Inflammatory macrophage treated with lipopolysaccharide for 1 hour (primary cell): ENCODE data around the gene ASPSCR1.

Source experiments
- DNase-seq, 2 donors: peaks; one replicate each; pipeline ENCODE4 v3.0.0-alpha.2; 2020 to 2022

The ASPSCR1 gene, protein sequence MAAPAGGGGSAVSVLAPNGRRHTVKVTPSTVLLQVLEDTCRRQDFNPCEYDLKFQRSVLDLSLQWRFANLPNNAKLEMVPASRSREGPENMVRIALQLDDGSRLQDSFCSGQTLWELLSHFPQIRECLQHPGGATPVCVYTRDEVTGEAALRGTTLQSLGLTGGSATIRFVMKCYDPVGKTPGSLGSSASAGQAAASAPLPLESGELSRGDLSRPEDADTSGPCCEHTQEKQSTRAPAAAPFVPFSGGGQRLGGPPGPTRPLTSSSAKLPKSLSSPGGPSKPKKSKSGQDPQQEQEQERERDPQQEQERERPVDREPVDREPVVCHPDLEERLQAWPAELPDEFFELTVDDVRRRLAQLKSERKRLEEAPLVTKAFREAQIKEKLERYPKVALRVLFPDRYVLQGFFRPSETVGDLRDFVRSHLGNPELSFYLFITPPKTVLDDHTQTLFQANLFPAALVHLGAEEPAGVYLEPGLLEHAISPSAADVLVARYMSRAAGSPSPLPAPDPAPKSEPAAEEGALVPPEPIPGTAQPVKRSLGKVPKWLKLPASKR

DNA sequence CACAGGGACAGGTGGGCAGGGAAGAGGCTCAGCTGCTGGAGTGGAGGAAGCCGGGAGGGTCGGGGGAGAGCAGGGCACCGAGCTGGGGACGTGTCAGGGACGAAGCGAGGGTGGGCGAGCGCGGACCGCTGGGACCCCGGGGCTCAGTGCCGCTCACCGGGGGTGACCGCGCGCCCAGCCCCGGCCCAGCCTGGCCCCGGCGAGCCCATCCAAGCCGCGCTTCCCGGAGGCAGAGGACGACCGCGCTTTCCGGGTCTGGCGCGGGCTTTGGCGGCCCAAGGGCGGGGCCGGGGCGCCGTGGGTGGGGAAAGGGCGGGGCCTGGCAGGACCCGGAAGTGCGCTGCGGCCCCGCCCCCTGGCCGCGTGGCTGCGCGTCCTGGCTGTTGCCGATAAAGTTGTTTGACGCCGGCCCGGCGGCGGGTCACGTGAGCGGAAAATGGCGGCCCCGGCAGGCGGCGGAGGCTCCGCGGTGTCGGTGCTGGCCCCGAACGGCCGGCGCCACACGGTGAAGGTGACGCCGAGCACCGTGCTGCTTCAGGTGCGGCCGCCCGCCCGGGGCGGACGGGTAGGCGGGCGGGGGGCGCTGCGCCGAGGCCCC lies at the start of gene ASPSCR1:
Gene ASPSCR1, plus strand, starts transcription at position 419 of the 598 bp plus-strand sequence. Its CDS starts 18 bp downstream, at position 437.
- peak; percentile 85 to 95 for DNase-seq

- peak; percentile 91 to 96 for DNase-seq
Observed at GRCh38 chr17:81927653-81928543, 49.5 kb upstream of the ASPSCR1 start, which contains the start of gene MAFG. Gene MAFG (minus strand): TSS chr17:81927735. CDS start chr17:81923185, 4,550 bp downstream.

GRCh38 chr17:81928544-81929252 lies 48.7 kb upstream of the ASPSCR1 start:
- no peak for DNase-seq

GRCh38 chr17:81929253-81930141 lies 47.9 kb upstream of the ASPSCR1 start:
- DNase-seq: no peak

GRCh38 chr17:81930142-81931125 lies 47.0 kb upstream of the ASPSCR1 start:
- DNase-seq: no peak

GRCh38 chr17:81931189-81931556 lies 46.3 kb upstream of the ASPSCR1 start:
- no peak for DNase-seq

- DNase-seq: no peak
Observed at GRCh38 chr17:81931557-81932332, 45.7 kb upstream of the ASPSCR1 start.

DNA sequence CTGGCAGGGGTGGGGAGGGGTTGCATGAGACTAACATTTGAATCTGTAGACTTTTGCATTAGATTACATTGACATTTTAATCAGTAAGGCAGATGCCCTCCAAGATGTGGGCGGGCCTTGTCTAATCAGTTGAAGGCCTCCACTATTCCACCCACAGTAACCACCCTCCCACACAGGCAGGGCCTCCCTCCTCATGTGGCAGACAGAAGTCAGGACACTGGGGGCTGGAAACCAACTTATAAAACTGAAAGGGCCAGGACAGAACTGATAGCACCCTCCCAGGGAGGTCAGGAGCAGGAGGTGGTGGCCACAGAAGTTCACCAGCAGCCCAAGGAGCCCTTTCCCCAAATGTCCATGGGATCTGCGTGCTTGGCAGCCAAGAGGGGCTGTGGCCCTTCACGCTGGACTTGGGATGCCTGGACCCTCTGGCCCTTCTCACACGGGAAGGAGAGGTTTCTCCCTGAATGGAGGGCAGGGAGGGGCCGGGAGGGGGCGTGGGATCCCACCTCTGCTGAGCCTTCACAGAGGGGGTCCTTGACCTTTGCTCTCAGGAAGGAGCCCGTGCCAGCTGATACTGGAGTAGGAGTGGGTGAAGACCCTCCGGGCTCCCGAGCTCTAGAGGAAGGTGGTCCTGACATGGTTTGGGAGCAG lies 45.0 kb upstream of the ASPSCR1 start:
- no peak for DNase-seq

GRCh38 chr17:81933178-81933699 lies 44.2 kb upstream of the ASPSCR1 start:
- no peak for DNase-seq

DNA sequence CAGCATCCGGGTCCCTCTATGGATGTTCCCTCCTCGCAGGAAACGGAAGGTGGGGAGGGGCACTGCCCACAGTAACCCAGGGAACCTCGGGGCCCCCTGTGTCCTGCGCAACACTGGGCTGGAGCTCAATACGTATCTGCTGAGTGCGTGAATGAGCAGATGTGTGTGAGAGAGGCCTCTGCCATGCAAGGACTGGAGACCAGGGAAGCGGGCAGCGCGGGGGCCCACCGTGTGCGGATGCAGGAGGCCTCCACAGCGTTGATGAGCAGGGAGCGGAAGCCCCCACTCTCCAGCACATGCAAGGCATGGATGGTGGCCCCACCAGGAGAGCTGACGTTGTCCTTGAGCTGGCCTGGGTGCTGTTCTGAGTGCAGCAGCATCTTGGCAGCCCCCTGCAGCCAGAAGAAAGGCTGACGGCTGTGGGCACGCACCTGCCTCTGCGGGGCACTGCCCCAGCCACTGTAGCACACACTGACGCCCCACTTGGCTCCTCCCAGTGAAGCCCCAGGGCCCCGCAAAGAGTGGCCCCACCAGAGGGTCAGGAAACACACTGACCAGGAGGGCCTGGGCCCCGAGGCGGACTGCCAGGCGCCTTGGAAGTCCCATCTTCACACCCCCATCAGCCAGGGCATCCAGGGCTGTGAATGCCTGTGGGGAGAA lies 43.2 kb upstream of the ASPSCR1 start:
- no peak for DNase-seq

- no peak for DNase-seq
Observed at GRCh38 chr17:81934850-81935708, 42.4 kb upstream of the ASPSCR1 start.

- DNase-seq: no peak
Observed at GRCh38 chr17:81935709-81936084, 41.7 kb upstream of the ASPSCR1 start.

- no peak for DNase-seq
Observed at GRCh38 chr17:81939218-81939617, 38.2 kb upstream of the ASPSCR1 start.

GRCh38 chr17:81939881-81940385 lies 37.5 kb upstream of the ASPSCR1 start:
- no peak for DNase-seq

DNA sequence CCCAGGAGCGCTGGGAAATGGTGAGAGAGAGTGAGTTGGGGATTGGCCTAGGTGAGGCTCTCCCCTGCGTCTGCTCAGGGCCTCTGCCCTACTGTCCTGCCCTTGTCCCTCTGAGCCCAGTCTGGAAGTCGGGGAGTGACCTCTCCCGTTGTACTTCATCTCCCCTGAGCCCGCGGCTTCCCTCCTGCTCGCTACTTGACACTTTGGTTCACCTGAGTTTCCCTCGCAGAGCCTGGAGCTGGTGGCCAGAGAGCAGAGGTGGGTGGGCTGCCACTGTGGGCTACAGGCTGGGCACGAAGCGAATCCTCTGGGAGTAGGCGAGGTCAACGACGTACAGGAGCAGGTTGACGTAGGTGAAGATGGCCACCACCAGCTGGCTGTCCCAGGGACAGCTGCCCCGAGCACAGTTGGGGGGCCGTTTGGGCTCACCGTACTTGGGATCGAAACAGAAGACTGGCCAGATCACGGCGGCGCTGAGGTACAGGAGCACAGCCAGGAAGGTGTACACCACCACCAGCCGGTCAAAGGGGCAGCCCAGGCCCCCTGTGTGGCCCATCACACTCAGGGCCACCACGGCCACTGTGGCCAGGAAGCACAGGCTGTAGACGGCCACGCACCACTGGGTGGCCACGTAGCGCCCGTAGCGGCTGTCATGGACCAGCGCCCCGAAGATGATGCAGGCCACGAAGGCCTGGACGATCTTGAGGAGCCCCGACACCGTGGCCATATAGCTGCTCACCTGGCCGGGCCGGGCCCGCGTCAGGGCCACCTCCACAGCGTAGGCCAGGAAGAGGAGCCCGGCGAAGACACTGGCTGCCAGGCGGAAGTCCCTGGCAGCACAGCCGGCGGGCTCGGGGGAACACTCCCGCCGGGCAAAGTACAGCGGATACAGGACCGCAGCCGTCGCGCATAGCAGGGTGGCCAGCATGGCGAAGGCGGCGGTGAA lies 36.6 kb upstream of the ASPSCR1 start:
- DNase-seq: no peak
